DOHH2 (cell line): ENCODE results near the gene HPS5.

ENCODE experiments used
- H3F3A ChIP-seq: fragments of 200-600 bp; sonication (generic), shearing (Covaris generic); 2 replicates; pipeline ENCODE4 v1.6.0; 2016; ENCODE audit warnings: antibody characterized with exemption, mild to moderate bottlenecking; ENCODE audit not compliant: control insufficient read depth, insufficient read depth
- H3K27ac ChIP-seq: fragments of 200-600 bp; sonication (generic); 2 replicates; pipeline ENCODE4 v1.5.1; 2014; ENCODE audit warnings: low read depth, mild to moderate bottlenecking, low read length, moderate library complexity
- H3K27me3 ChIP-seq: fragments of 200-600 bp; sonication (generic); 2 replicates; pipeline ENCODE4 v1.6.1; 2014; ENCODE audit warnings: mild to moderate bottlenecking, low read length, mixed read lengths; ENCODE audit not compliant: control insufficient read depth
- H3K36me3 ChIP-seq: fragments of 200-600 bp; sonication (generic); 2 replicates; pipeline ENCODE4 v1.6.1; 2014; ENCODE audit warnings: mild to moderate bottlenecking, low read length, moderate library complexity, mixed read lengths; ENCODE audit not compliant: control insufficient read depth
- H3K4me1 ChIP-seq: fragments of 200-600 bp; sonication (generic); 2 replicates; pipeline ENCODE4 v1.6.1; 2014; ENCODE audit warnings: mild to moderate bottlenecking, low read length, mixed read lengths; ENCODE audit not compliant: control insufficient read depth
- H3K4me2 ChIP-seq: fragments of 200-600 bp; sonication (generic); 2 replicates; pipeline ENCODE4 v1.6.0; 2014; ENCODE audit warnings: mild to moderate bottlenecking, low read length, moderate library complexity
- H3K4me3 ChIP-seq: fragments of 200-600 bp; sonication (generic); 2 replicates; pipeline ENCODE4 v1.5.1; 2014; ENCODE audit warnings: mild to moderate bottlenecking, low read length, mixed read lengths
- H3K79me2 ChIP-seq: fragments of 200-600 bp; sonication (generic); 2 replicates; pipeline ENCODE4 v1.6.1; 2014; ENCODE audit warnings: mild to moderate bottlenecking, low read length, mixed read lengths; ENCODE audit not compliant: control insufficient read depth
- H3K9me2 ChIP-seq: fragments of 200-600 bp; sonication (generic); replicated peaks from 2 replicates; pipeline ENCODE4 v1.6.1; 2014; ENCODE audit warnings: mild to moderate bottlenecking, low read length, mixed read lengths; ENCODE audit not compliant: control insufficient read depth
- H3K9me3 ChIP-seq: fragments of 200-600 bp; sonication (generic); 2 replicates; pipeline ENCODE4 v1.6.1; 2014; ENCODE audit warnings: antibody characterized with exemption, low read length, mixed read lengths; ENCODE audit not compliant: control insufficient read depth, insufficient read depth
- H4K20me1 ChIP-seq: fragments of 200-600 bp; sonication (generic); 2 replicates; pipeline ENCODE4 v1.6.0; 2014; ENCODE audit warnings: low read depth, mild to moderate bottlenecking, antibody characterized with exemption, low read length, moderate library complexity; ENCODE audit not compliant: control insufficient read depth, insufficient read depth
- EZH2phosphoT487 ChIP-seq: fragments of 200-600 bp; sonication (generic); IDR thresholded peaks from 2 replicates; pipeline ENCODE4 v1.6.1; 2017; ENCODE audit warnings: borderline replicate concordance, mild to moderate bottlenecking, antibody characterized with exemption, low read length, moderate library complexity, mixed read lengths
- TF ChIP-seq, protein P1 (sequence below): fragments of 200-600 bp; sonication (generic); IDR thresholded peaks from one replicate; pipeline ENCODE4 v1.5.1; 2014; ENCODE audit warnings: antibody characterized with exemption, mild to moderate bottlenecking, low read depth, low read length; ENCODE audit not compliant: poor library complexity, severe bottlenecking

Gene HPS5

DNA sequence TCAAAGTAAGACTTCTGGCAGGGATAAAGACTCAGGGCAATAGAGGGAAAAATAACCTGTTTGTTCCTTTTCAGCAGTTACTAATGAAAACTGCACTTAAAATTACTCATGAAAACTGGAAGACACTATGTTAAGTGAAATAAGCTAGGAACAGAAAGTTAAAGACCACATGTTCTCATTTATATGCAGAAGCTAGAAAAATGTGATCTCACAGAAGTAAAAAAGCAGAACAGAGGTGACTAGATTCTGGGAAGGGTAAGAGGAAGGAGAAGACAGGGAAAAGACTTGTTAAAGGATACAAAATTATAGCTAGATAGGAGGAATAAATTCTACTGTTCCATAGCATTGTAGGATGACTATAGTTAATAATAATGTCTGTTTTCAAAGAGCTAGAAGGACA is 22.2 kb downstream of the HPS5 start:
- Histone ChIP-seq H3K4me1 (no peaks in the 10 kb centered on the region), H3K4me3 (no peak overlapping the region), H3F3A (no peaks in the 10 kb centered on the region), H3K79me2 (no peaks in the 10 kb centered on the region), H3K36me3 (peaks cover 78% of the 10 kb centered on the region), H3K27ac (no peak overlapping the region), H4K20me1 (no peaks in the 10 kb centered on the region), H3K27me3 (no peaks in the 10 kb centered on the region), H3K9me3 (no peaks in the 10 kb centered on the region), H3K9me2 (no peaks in the 10 kb centered on the region), H3K4me2 (no peak overlapping the region)
- TF ChIP-seq, protein P1, sequence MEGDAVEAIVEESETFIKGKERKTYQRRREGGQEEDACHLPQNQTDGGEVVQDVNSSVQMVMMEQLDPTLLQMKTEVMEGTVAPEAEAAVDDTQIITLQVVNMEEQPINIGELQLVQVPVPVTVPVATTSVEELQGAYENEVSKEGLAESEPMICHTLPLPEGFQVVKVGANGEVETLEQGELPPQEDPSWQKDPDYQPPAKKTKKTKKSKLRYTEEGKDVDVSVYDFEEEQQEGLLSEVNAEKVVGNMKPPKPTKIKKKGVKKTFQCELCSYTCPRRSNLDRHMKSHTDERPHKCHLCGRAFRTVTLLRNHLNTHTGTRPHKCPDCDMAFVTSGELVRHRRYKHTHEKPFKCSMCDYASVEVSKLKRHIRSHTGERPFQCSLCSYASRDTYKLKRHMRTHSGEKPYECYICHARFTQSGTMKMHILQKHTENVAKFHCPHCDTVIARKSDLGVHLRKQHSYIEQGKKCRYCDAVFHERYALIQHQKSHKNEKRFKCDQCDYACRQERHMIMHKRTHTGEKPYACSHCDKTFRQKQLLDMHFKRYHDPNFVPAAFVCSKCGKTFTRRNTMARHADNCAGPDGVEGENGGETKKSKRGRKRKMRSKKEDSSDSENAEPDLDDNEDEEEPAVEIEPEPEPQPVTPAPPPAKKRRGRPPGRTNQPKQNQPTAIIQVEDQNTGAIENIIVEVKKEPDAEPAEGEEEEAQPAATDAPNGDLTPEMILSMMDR: no peak
- TF ChIP-seq EZH2phosphoT487: no peak

DNA sequence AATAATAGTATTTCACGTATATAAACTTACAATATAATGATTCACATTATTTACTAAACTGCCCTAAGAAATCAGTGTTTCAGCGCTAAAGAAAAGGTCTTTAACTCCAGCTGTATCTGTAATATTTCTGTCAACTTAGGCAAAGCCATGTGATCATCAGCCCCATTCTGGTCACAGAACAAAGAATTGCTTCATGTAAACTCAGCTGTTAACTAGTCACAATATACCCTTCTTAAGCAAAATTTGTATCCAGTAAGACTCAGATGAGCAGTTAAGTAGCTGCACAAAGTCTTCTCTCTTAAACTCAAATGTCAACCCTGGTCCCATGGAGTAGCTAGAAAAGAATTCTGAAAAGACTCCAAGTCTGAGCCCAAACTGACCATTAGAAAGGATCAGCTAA is 26.6 kb downstream of the HPS5 start:
- Histone ChIP-seq H3K27ac (no peak overlapping the region), H3K4me2 (no peak overlapping the region), H3K79me2 (no peaks in the 10 kb centered on the region), H3K9me3 (no peaks in the 10 kb centered on the region), H4K20me1 (no peaks in the 10 kb centered on the region), H3F3A (no peaks in the 10 kb centered on the region), H3K4me3 (no peak overlapping the region), H3K9me2 (no peaks in the 10 kb centered on the region), H3K36me3 (peaks cover 83% of the 10 kb centered on the region), H3K4me1 (no peaks in the 10 kb centered on the region), H3K27me3 (no peaks in the 10 kb centered on the region)
- TF ChIP-seq, protein P1: no peak
- TF ChIP-seq EZH2phosphoT487: no peak

DNA sequence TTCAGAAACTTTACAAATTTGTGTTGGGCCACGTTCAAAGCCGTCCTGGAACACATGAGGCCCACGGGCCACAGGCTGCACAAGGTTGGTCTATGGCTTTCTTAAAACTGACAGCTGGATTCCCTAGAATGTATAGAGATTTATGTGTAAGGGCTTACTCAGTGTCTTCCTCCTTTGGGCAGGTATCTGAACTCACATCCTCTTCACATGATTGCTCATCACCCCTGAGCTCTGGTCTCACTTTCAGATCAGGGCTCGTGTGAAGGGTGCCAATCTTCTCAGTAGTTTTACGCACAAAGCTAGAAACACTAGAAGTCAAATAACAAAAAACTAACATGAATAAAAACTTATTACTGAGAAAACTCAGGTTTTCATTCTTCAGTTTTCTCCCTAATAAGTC is 27.1 kb downstream of the HPS5 start:
- no peaks in the 10 kb centered on the region for H4K20me1 ChIP-seq
- H3K27me3 ChIP-seq: no peaks in the 10 kb centered on the region
- peaks cover 82% of the 10 kb centered on the region for H3K36me3 ChIP-seq
- H3K4me2 ChIP-seq: no peak overlapping the region
- no peaks in the 10 kb centered on the region for H3K9me2 ChIP-seq
- no peak for TF ChIP-seq EZH2phosphoT487
- TF ChIP-seq, protein P1: no peak
- H3F3A ChIP-seq: no peaks in the 10 kb centered on the region
- H3K79me2 ChIP-seq: no peaks in the 10 kb centered on the region
- H3K9me3 ChIP-seq: no peaks in the 10 kb centered on the region
- H3K4me3 ChIP-seq: no peak overlapping the region
- no peaks in the 10 kb centered on the region for H3K4me1 ChIP-seq
- no peak overlapping the region for H3K27ac ChIP-seq

DNA sequence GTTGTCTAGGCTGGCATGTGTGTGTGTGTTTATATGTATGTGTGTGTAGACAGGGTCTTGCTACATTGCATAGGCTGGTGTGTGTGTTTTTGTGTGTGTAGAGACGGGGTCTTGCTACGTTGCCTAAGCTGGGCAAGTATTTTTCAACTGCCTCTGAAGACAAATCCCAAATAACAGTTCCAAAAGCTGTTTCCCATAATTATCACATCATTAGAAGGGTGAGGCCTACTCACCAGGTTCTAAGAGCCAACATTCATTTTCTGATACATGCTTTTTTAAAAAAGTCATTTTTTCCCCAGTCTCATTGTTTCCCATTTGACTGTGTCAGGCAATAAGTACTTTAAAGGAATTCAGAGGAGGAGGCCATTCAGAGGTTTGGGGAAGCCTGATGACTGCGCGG is 33.0 kb downstream of the HPS5 start:
- Histone ChIP-seq H3K9me3 (no peaks in the 10 kb centered on the region), H3K36me3 (peaks cover 78% of the 10 kb centered on the region)

More for the DNA sequence above, 33.0 kb downstream of the HPS5 start:
- TF ChIP-seq, protein P1: no peak
- no peak for TF ChIP-seq EZH2phosphoT487
- Histone ChIP-seq H3K4me3 (no peak overlapping the region), H3K27ac (no peak overlapping the region), H3K79me2 (no peaks in the 10 kb centered on the region), H3K27me3 (no peaks in the 10 kb centered on the region), H4K20me1 (no peaks in the 10 kb centered on the region), H3F3A (no peaks in the 10 kb centered on the region), H3K9me2 (no peaks in the 10 kb centered on the region), H3K4me1 (no peaks in the 10 kb centered on the region), H3K4me2 (no peak overlapping the region)
